Fibroblast of mammary gland (primary cell): ENCODE data around the gene TRDN.

Experiments used
- DNase-seq: peaks from one replicate; pipeline ENCODE4 v3.0.0-alpha.2; 2010; ENCODE audit warnings: low read depth
- H3K4me3 ChIP-seq: 2 replicates; pipeline ENCODE4 v1.5.1; 2011; ENCODE audit warnings: low read depth, mild to moderate bottlenecking, low read length, moderate library complexity; ENCODE audit not compliant: control insufficient read depth
- TF ChIP-seq, protein P1 (sequence below): conservative IDR thresholded peaks from 2 replicates; pipeline ENCODE4 v1.5.1; 2011; ENCODE audit warnings: low read depth, low read length, inconsistent platforms; ENCODE audit not compliant: control insufficient read depth, insufficient read depth

TRDN gene

DNA sequence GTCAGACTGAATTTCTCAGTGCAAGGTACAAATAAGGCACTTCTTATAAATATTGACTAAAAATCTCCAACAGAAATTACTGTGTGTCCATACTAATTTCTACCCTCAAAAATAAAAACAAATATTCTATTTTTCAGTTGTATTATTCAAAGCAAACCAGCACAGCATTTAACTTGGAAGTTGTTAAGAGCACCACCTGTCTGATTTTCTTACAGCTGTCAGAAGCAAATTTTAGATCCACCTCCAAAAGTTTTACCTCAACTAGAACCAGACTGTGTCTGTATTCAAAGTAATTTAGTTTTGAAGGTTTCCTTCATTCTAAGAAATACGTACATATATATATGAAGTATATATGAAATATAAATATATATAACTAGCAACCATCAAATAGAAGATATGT is 1.2 kb downstream of the TRDN start:
- no peak for DNase-seq
- no peak overlapping the region for H3K4me3 ChIP-seq
- TF ChIP-seq, protein P1, sequence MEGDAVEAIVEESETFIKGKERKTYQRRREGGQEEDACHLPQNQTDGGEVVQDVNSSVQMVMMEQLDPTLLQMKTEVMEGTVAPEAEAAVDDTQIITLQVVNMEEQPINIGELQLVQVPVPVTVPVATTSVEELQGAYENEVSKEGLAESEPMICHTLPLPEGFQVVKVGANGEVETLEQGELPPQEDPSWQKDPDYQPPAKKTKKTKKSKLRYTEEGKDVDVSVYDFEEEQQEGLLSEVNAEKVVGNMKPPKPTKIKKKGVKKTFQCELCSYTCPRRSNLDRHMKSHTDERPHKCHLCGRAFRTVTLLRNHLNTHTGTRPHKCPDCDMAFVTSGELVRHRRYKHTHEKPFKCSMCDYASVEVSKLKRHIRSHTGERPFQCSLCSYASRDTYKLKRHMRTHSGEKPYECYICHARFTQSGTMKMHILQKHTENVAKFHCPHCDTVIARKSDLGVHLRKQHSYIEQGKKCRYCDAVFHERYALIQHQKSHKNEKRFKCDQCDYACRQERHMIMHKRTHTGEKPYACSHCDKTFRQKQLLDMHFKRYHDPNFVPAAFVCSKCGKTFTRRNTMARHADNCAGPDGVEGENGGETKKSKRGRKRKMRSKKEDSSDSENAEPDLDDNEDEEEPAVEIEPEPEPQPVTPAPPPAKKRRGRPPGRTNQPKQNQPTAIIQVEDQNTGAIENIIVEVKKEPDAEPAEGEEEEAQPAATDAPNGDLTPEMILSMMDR: no peak

DNA sequence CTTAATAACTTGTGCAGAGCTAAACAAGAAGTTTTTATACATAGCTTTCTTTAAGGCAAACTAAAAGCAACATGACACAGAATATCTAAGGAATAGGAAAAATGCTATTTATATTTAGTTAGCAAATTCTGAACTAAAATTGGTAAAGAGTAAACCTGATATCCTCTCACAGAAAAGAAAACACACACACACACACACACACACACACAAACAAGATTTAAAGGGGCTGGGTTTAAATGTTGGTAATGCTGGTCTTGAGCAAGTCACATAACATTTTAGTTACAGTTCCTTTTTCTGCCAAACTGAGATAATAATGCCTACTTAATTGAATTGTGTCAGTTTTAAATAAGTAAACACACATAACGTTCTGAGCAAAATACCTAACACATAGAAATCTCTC is 1.6 kb downstream of the TRDN start:
- H3K4me3 ChIP-seq: no peak overlapping the region
- TF ChIP-seq, protein P1: no peak
- no peak for DNase-seq

DNA sequence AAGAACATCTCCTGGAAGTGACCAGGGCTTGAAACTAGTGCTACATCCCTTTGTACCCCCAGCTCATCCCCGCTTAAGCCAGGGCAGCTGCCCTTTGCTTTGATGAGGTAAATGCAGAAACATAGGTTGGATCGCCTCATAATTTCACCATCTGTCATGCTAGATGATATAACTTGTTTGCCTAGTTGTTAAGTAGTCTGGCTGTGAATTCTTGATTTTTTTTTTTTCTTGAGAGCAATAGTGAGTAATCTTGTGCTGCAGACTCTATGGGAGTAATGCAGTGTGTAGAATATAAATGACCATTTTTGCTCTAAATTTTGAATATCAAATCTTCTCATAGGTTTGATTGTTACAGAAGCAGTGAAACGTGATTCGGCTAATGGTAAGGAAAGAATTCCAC is 4.1 kb downstream of the TRDN start:
- TF ChIP-seq, protein P1: no peak

DNA sequence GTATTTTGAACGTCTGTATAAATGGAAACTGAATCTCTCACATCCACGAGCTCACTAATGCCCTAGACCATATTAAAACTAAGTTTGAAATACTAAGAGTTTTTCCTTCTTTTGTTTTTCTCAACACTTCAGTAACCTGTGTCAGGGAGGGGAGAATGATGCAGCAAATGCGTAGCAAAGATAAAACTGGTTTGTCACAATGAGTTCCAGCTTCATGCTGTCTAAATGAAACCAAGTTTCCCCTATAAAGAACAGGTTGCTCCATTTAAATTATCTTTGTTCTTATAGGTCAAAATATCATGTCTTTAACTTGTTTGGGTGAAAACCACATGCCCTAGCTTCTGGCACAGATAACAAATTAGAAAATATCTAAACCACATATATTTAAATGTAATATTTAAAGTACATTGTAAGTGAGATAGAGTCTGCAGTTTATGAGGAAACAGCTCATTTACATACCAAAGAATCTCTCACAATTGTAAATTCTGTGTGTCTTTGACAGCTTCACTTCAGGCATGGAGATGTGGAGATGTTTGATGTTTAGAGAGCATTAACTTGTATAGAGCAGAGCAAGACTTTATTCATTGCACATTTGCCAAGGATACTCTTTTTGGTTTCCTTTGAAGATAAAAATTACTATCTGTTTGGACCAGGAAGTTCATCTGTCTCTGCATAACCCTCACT is 7.3 kb downstream of the TRDN start:
- no peak for DNase-seq
- H3K4me3 ChIP-seq: no peak overlapping the region
- TF ChIP-seq, protein P1: no peak

More for the DNA sequence above, 4.1 kb downstream of the TRDN start:
- no peak for DNase-seq
- no peak overlapping the region for H3K4me3 ChIP-seq

DNA sequence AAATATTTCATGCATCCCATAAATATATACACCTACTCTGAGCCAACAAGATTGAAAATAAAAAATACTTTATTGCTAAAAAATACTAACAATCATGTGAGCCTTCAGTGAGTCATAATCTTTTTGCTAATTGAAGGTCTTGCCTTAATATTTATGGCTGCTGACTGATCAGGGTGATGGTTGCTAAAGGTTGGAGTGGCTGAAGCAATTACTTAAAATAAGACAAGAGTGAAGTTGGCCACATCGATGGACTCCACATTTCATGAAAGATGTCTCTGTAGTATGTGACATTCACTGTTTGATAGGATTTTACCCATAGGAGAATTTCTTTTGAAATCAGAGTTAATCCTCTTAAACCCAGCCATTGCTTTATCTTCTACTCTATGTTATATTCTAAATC is 11.1 kb downstream of the TRDN start:
- no peak for DNase-seq
- no peak overlapping the region for H3K4me3 ChIP-seq
- TF ChIP-seq, protein P1: no peak

DNA sequence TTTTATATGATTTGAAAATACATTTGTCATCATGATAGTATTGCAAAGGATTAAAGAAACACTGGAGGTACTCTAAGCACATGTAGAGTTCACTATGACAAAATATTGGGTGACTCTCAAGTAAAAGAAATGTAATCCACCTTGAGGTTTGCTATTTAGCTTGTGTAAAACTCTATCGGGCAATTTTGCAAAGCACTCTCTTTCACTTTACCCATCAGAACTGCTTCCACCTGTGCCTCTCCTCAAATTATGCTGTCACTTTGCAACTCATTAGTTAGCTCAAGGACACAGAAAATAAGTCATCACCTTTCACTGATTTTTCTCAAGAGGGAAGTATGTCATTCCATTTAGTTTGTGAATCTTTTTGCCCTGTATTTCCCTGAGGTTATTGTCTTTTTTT is 14.0 kb downstream of the TRDN start:
- TF ChIP-seq, protein P1: no peak
- no peak overlapping the region for H3K4me3 ChIP-seq
- no peak for DNase-seq

DNA sequence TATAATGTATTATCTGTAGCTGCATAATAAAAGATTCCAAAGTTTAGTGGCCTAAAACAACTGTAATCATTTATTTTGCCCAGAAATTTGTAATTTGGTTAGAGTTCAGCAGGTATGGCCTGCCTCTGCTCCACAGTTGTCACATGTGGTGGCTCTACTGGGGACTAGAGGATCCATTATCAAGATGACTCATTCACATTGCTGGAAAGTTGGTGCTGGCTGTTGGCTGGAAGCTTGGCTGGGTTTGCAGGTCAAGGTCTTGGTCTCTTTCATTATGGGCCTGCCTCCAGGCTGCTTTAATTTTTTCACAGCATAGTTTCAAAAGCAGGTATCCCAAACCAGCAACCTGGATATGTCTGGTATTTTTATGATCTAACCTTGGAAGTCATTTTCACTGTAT is 17.6 kb downstream of the TRDN start:
- TF ChIP-seq, protein P1: no peak
- no peak for DNase-seq
- no peak overlapping the region for H3K4me3 ChIP-seq
